HUES64 (cell line): ENCODE measurements around the gene PAX8.

ENCODE experiments used
- H3K27ac ChIP-seq: 2 replicates; pipeline ENCODE4 v1.7.0; 2013; ENCODE audit warnings: low read depth, low read length, inconsistent platforms
- H3K27me3 ChIP-seq: 2 replicates; pipeline ENCODE4 v1.6.1; 2013; ENCODE audit warnings: mild to moderate bottlenecking, low read length; ENCODE audit not compliant: insufficient read depth
- H3K36me3 ChIP-seq: 2 replicates; pipeline ENCODE4 v1.6.1; 2013; ENCODE audit warnings: mild to moderate bottlenecking, low read length; ENCODE audit not compliant: insufficient read depth
- H3K4me1 ChIP-seq: 2 replicates; pipeline ENCODE4 v1.6.1; 2013; ENCODE audit warnings: mild to moderate bottlenecking, low read length, moderate library complexity; ENCODE audit not compliant: insufficient read depth
- H3K4me3 ChIP-seq: 2 replicates; pipeline ENCODE4 v1.5.1; 2013; ENCODE audit warnings: mild to moderate bottlenecking, low read length, moderate library complexity
- H3K9ac ChIP-seq: 2 replicates; pipeline ENCODE4 v1.6.1; 2013; ENCODE audit warnings: mild to moderate bottlenecking, low read depth, low read length
- H3K9me3 ChIP-seq: 2 replicates; pipeline ENCODE4 v1.6.1; 2013; ENCODE audit warnings: low read depth, low read length; ENCODE audit not compliant: insufficient read depth
- WGBS: fragments of 150-250, 120-280 bp; methylation state at CpG from one replicate; pipeline ENCODE4 v1.1.7; 2013; ENCODE audit warnings: missing lambda C conversion rate; 5-methylcytosine and 5-hydroxymethylcytosine counted together

Gene PAX8

GRCh38 chr2:113217455-113218282 is 61.1 kb downstream of the PAX8 start:
- WGBS, result 77% methylated on average over 15 of the region's 15 CpGs
- H3K9ac ChIP-seq, result no peak overlapping the region

GRCh38 chr2:113216891-113217454 is 61.7 kb downstream of the PAX8 start:
- H3K4me3 ChIP-seq, result no peak overlapping the region
- H3K4me1 ChIP-seq, result peaks cover 12% of the 10 kb centered on the region
- H3K9ac ChIP-seq, result no peak overlapping the region
- no peaks in the 10 kb centered on the region for H3K9me3 ChIP-seq
- no peaks in the 10 kb centered on the region for H3K27me3 ChIP-seq
- no peaks in the 10 kb centered on the region for H3K36me3 ChIP-seq
- no peak overlapping the region for H3K27ac ChIP-seq
- WGBS, result 80% methylated on average over 6 of the region's 6 CpGs

More at GRCh38 chr2:113217455-113218282, 61.1 kb downstream of the PAX8 start:
- Histone ChIP-seq H3K36me3 (no peaks in the 10 kb centered on the region), H3K27me3 (no peaks in the 10 kb centered on the region), H3K4me1 (peaks cover 9% of the 10 kb centered on the region), H3K27ac (no peak overlapping the region), H3K9me3 (no peaks in the 10 kb centered on the region), H3K4me3 (no peak overlapping the region)

- Histone ChIP-seq H3K9ac (no peak overlapping the region), H3K9me3 (no peaks in the 10 kb centered on the region), H3K27me3 (no peaks in the 10 kb centered on the region), H3K4me1 (peaks cover 16% of the 10 kb centered on the region), H3K27ac (no peak overlapping the region), H3K36me3 (no peaks in the 10 kb centered on the region), H3K4me3 (no peak overlapping the region)
- 92% methylated on average over 2 of the region's 2 CpGs for WGBS
Observed at GRCh38 chr2:113216321-113216720, 62.4 kb downstream of the PAX8 start.

- 89% methylated on average over 2 of the region's 2 CpGs for WGBS
- Histone ChIP-seq H3K27me3 (no peaks in the 10 kb centered on the region), H3K36me3 (no peaks in the 10 kb centered on the region), H3K4me3 (no peak overlapping the region), H3K27ac (no peak overlapping the region), H3K9ac (no peak overlapping the region), H3K4me1 (peaks cover 16% of the 10 kb centered on the region), H3K9me3 (no peaks in the 10 kb centered on the region)
Observed at GRCh38 chr2:113215056-113215455, 63.7 kb downstream of the PAX8 start.

GRCh38 chr2:113214141-113214540 is 64.6 kb downstream of the PAX8 start:
- Histone ChIP-seq H3K9me3 (no peaks in the 10 kb centered on the region), H3K36me3 (no peaks in the 10 kb centered on the region), H3K4me1 (peaks cover 16% of the 10 kb centered on the region), H3K27me3 (no peaks in the 10 kb centered on the region), H3K9ac (no peak overlapping the region), H3K27ac (no peak overlapping the region), H3K4me3 (no peak overlapping the region)
- 62% methylated on average over 4 of the region's 4 CpGs for WGBS

- peaks cover 16% of the 10 kb centered on the region for H3K4me1 ChIP-seq
- no peaks in the 10 kb centered on the region for H3K9me3 ChIP-seq
- H3K9ac ChIP-seq, result no peak overlapping the region
- no peak overlapping the region for H3K4me3 ChIP-seq
- H3K36me3 ChIP-seq, result no peaks in the 10 kb centered on the region
- no peaks in the 10 kb centered on the region for H3K27me3 ChIP-seq
- 89% methylated on average over 13 of the region's 14 CpGs for WGBS
- no peak overlapping the region for H3K27ac ChIP-seq
Observed at GRCh38 chr2:113213061-113213930, 65.4 kb downstream of the PAX8 start.

GRCh38 chr2:113212245-113213060 is 66.3 kb downstream of the PAX8 start:
- Histone ChIP-seq H3K9ac (no peak overlapping the region), H3K27me3 (no peaks in the 10 kb centered on the region), H3K27ac (no peak overlapping the region), H3K4me1 (peaks cover 10% of the 10 kb centered on the region), H3K4me3 (no peak overlapping the region), H3K9me3 (no peaks in the 10 kb centered on the region), H3K36me3 (no peaks in the 10 kb centered on the region)
- WGBS, result 63% methylated on average over 25 of the region's 26 CpGs

GRCh38 chr2:113211226-113212105 is 67.3 kb downstream of the PAX8 start:
- Histone ChIP-seq H3K27ac (no peak overlapping the region), H3K27me3 (no peaks in the 10 kb centered on the region), H3K4me3 (no peak overlapping the region), H3K9ac (no peak overlapping the region), H3K36me3 (no peaks in the 10 kb centered on the region), H3K4me1 (peaks cover 8% of the 10 kb centered on the region), H3K9me3 (no peaks in the 10 kb centered on the region)
- WGBS, result 83% methylated on average over 11 of the region's 13 CpGs

GRCh38 chr2:113209646-113210171 is 69.0 kb downstream of the PAX8 start:
- Histone ChIP-seq H3K4me1 (peaks cover 8% of the 10 kb centered on the region), H3K9ac (no peak overlapping the region), H3K27ac (no peak overlapping the region), H3K36me3 (no peaks in the 10 kb centered on the region), H3K4me3 (no peak overlapping the region), H3K27me3 (no peaks in the 10 kb centered on the region), H3K9me3 (no peaks in the 10 kb centered on the region)
- 89% methylated on average over 13 of the region's 15 CpGs for WGBS
